Retinal pigment epithelial cell (primary cell): ENCODE results near the gene AGPAT3.

ENCODE experiments used
- DNase-seq: peaks from one replicate; pipeline ENCODE4 v3.0.0-alpha.2; 2010; ENCODE audit warnings: low read depth
- H3K4me3 ChIP-seq: 2 replicates; pipeline ENCODE4 v1.5.1; 2011; ENCODE audit warnings: mild to moderate bottlenecking, low read length, control low read depth, moderate library complexity
- CTCF ChIP-seq: conservative IDR thresholded peaks from 2 replicates; pipeline ENCODE4 v1.5.1; 2011; ENCODE audit warnings: low read depth, low read length, control low read depth, inconsistent platforms

The AGPAT3 gene

DNA sequence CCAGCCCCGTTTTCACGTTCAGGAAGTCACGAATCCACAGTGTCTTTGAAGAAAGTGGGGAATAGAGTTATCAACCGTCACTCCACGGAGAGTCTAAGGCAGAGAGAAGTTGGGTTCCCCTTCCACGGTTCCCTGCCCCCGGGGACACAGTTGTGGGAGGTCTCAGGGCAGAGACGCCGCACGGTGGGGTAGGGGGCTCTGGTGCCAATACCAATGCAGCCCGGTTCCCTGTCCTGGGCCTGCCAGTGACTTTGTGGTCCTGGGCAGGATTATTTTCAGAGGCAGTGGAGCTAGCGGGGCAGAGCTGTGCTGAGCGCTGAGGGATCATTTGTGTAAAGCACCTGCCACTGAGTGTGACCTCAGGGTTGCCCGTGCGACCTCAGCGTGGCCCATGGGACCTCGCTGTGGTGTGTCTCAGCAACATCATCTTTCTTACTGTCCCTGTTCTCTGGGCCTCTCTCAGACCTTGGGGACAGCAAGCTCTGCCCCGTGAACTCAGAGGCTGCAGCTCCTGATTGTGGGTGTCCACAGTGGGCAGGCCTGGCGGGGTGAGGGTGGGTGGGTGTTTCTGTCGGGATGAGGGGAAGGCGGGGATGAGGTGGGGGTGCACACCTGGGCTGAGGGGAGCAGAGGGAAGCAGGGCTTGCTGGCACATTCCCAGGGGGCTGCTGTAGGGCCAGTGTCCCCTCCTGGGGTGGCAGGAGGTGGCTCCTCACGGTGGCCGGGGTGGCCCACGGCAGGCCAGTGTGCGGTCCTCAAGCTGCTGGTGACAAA lies 65.2 kb downstream of the AGPAT3 start:
- H3K4me3 ChIP-seq, result no peak overlapping the region
- TF ChIP-seq CTCF, result no peak
- DNase-seq, result no peak

- H3K4me3 ChIP-seq, result no peak overlapping the region
- no peak for TF ChIP-seq CTCF
- no peak for DNase-seq
Measured at GRCh38 chr21:43930848-43931375, 65.9 kb downstream of the AGPAT3 start.

DNA sequence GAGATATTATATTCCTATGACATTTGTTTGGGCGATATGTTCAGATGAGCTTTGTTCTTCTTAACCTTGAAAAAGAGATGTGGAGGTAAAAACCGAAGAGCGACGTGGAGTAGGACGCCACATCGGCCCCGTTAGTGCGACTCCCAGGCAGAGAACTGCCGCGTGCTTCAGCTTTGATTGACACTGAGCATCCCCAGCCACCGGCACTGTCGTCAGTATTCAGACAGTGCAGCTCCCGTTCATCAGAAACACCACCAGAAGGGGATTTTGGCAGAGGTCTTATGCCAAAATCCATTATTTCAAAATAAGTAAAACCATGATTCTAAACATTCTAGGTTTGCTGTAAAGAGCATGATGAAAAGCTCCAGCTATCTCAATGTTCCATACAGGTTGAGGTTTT lies 66.5 kb downstream of the AGPAT3 start:
- no peak for TF ChIP-seq CTCF
- DNase-seq, result no peak
- H3K4me3 ChIP-seq, result no peak overlapping the region

- no peak overlapping the region for H3K4me3 ChIP-seq
- DNase-seq, result no peak
- TF ChIP-seq CTCF, result no peak
Measured at GRCh38 chr21:43932005-43932404, 67.0 kb downstream of the AGPAT3 start.

GRCh38 chr21:43933199-43933598 lies 68.2 kb downstream of the AGPAT3 start:
- TF ChIP-seq CTCF, result no peak
- no peak overlapping the region for H3K4me3 ChIP-seq

GRCh38 chr21:43933680-43934079 lies 68.7 kb downstream of the AGPAT3 start:
- no peak overlapping the region for H3K4me3 ChIP-seq
- no peak for DNase-seq
- no peak for TF ChIP-seq CTCF

More at GRCh38 chr21:43933199-43933598, 68.2 kb downstream of the AGPAT3 start:
- no peak for DNase-seq

DNA sequence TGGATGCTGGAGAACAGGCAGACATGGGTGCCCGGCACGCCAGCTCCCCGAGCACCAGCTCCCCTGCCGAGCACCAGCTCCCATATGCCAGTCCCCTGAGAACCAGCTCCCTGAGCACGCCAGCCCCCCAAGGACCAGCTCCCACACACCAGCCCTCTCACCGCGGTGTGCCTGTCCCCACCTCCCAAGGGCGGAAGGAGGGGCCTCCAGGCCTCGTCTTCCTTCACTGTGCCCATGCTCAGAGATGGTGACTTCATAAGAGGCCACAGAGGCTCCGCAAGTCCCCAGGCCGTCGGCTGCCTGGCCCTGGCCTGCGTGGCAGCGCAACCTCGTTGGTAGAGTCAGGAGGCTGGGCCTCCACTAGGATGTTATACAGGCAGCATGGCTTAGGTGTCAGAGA lies 69.1 kb downstream of the AGPAT3 start:
- TF ChIP-seq CTCF, result no peak
- no peak overlapping the region for H3K4me3 ChIP-seq
- no peak for DNase-seq
